ENCODE data around the gene UBE2J2. TPM values are rescaled to one million over a fixed set of nuclear protein-coding genes. Genes with fewer than 3 reads are reported as not detected.

UBE2J2 gene
- total and polyA plus RNA-seq, 2 of the 8 experiments (the other 6 are each of a cell fraction or from before 2014, with no cell fraction given), result 33.6 to 67.9 TPM

GRCh38 chr1:1243807-1244191 is 29.9 kb downstream of the UBE2J2 start:
- Histone ChIP-seq H3K14ac (ENCODE audit: insufficient read length) (no peak overlapping the region), H3K18ac (ENCODE audit: extremely low read depth, low read length) (no peak overlapping the region), H2BK12ac (ENCODE audit: low read depth, low read length) (no peak overlapping the region), H3K79me2 (ENCODE audit: control insufficient read depth in 1 of 2, insufficient read depth in 2 of 2, low read length in 2 of 2) (no peaks in the 10 kb centered on the region; a peak in 1 of 4 replicates), H3K79me1 (ENCODE audit: low read depth, low read length) (no peaks in the 10 kb centered on the region), H2BK15ac (ENCODE audit: low read length) (no peak overlapping the region), H2BK20ac (ENCODE audit: low read length) (no peak overlapping the region), H3K4ac (replicated peaks; ENCODE audit: insufficient read length, low read depth, low read length) (no peak overlapping the region), H3K27ac (ENCODE audit: low read depth, low read length) (no peak overlapping the region), H3K23me2 (ENCODE audit: low read depth, low read length) (no peaks in the 10 kb centered on the region; the same call in 1 of the 2 replicates), H3K23ac (ENCODE audit: insufficient read length) (no peak overlapping the region), H3K4me1 (replicated peaks in 1 of 4; ENCODE audit: control insufficient read depth in 3 of 4, insufficient read depth in 4 of 4, low read length in 3 of 4) (peaks cover 0 to 10% (median 1%) of the 10 kb centered on the region in 4 experiments; a peak in 5 of 7 replicates), H3K56ac (replicated peaks; ENCODE audit: insufficient read length, low read depth, low read length) (no peak overlapping the region), H2BK120ac (replicated peaks; ENCODE audit: low read depth, low read length) (no peak overlapping the region), H4K20me1 (replicated peaks in 1 of 2; ENCODE audit: control insufficient read depth in 1 of 2, insufficient read depth in 2 of 2, low read length in 2 of 2) (peaks cover 4 to 9% of the 10 kb centered on the region in 2 experiments), H4K8ac (ENCODE audit: extremely low read depth, insufficient read depth, low read length) (peak overlapping the region; percentile 25; the same call in 1 of the 2 replicates), H2AK5ac (ENCODE audit: low read depth, low read length) (no peak overlapping the region), H3K27me3 (replicated peaks in 1 of 4; ENCODE audit: control insufficient read depth in 3 of 4, extremely low read depth in 1 of 4, insufficient read depth in 3 of 4, low read length in 3 of 4) (peaks cover 2 to 19% (median 11%) of the 10 kb centered on the region in 4 experiments; a peak in 6 of 7 replicates), H2AFZ (ENCODE audit: low read length) (no peak overlapping the region), H4K5ac (ENCODE audit: insufficient read length, low read depth, low read length) (no peak overlapping the region), H3K4me2 (ENCODE audit: insufficient read depth in 1 of 2, low read depth in 2 of 2, low read length in 2 of 2) (no peak overlapping the region), H4K91ac (replicated peaks; ENCODE audit: insufficient read length, low read length) (no peak overlapping the region), H3K9me3 (ENCODE audit: insufficient read depth in 2 of 2, low read depth in 1 of 2, low read length in 1 of 2) (no peaks in the 10 kb centered on the region), H3K36me3 (ENCODE audit: control insufficient read depth in 2 of 4, insufficient read depth in 4 of 4, low read length in 3 of 4) (no peaks in the 10 kb centered on the region), H2BK5ac (ENCODE audit: low read depth, low read length) (no peak overlapping the region), H3K9ac (replicated peaks in 1 of 4; ENCODE audit: extremely low read depth in 1 of 4, low read depth in 3 of 4, low read length in 3 of 4) (no peak overlapping the region), H3K4me3 (ENCODE audit: extremely low read depth in 1 of 4, insufficient read depth in 2 of 4, low read depth in 3 of 4, low read length in 4 of 4) (no peak overlapping the region)
- no peak for DNase-seq (ENCODE audit: low read depth in 1 of 2, low spot score in 2 of 2)
- FAIRE-seq, result no peak
- ChIA-PET CTCF (ENCODE audit: partially characterized antibody) (interaction anchor here (0.8 to 1.1 kb wide), 3 partner anchors 9 to 122 kb away, joined by 3 to 5 read pairs (median 3); no protein-coding TSS in a partner anchor), POLR2A (ENCODE audit: partially characterized antibody) (interaction anchor here (0.8 kb wide), 1 partner anchor 212 kb away, joined by 3 read pairs; no protein-coding TSS in a partner anchor)
- WGBS, 2 experiments (ENCODE audit: extremely low coverage in 1 of 2, insufficient coverage in 1 of 2, insufficient read length in 1 of 2, insufficient replicate concordance in 2 of 2, low coverage in 1 of 2, low lambda C conversion rate in 2 of 2, missing lambda C conversion rate in 1 of 2), result 91% methylated on average over 17 of the region's 23 CpGs; no CpG with 5 or more reads in 1 of the 2 experiments
- TF ChIP-seq TCF12 (IDR thresholded peaks at IDR 0.05; ENCODE audit: low read depth, low read length), result no peak
- TF ChIP-seq CBX8 (IDR thresholded peaks at IDR 0.05; ENCODE audit: borderline replicate concordance, low read depth, low read length), result no peak
- no peak for TF ChIP-seq SRF (IDR thresholded peaks at IDR 0.05; ENCODE audit: low read depth, low read length)
- TF ChIP-seq KDM4A (IDR thresholded peaks at IDR 0.05; ENCODE audit: low read depth, low read length, severe bottlenecking), result no peak
- no peak for TF ChIP-seq JUND (IDR thresholded peaks at IDR 0.05; ENCODE audit: low read length)
- no peak for TF ChIP-seq KDM1A (IDR thresholded peaks at IDR 0.05; ENCODE audit: borderline replicate concordance, low read length)
- TF ChIP-seq RAD21 (IDR thresholded peaks at IDR 0.05 in 1 of 2, conservative IDR thresholded peaks at IDR 0.05 in 1 of 2; ENCODE audit: low read depth in 2 of 2, low read length in 2 of 2), result no peak
- TF ChIP-seq EGR1 (IDR thresholded peaks at IDR 0.05; ENCODE audit: borderline replicate concordance, low read depth, low read length), result no peak
- no peak for TF ChIP-seq BRCA1 (IDR thresholded peaks at IDR 0.05; ENCODE audit: low read depth, low read length)
- no peak for TF ChIP-seq MAFK (IDR thresholded peaks at IDR 0.05; ENCODE audit: low read depth, low read length)
- no peak for TF ChIP-seq POU5F1 (IDR thresholded peaks at IDR 0.05; ENCODE audit: low read depth, low read length)
- no peak for TF ChIP-seq EZH2 (IDR thresholded peaks at IDR 0.05; ENCODE audit: low read depth, low read length, severe bottlenecking)
- TF ChIP-seq SAP30 (IDR thresholded peaks at IDR 0.05; ENCODE audit: insufficient read depth, insufficient replicate concordance, low read length), result no peak
- TF ChIP-seq ASH2L (IDR thresholded peaks at IDR 0.05; ENCODE audit: low read length), result no peak

All from H1 (cell line).